Stomach (tissue), 4 donors: Measurements from ENCODE around the gene RNF128.

Experiments used
- EP300 ChIP-seq: sonication (generic); formaldehyde crosslinking; IDR thresholded peaks from one replicate; pipeline ENCODE4 v1.6.1; 2017; ENCODE audit warnings: antibody characterized with exemption
- POLR2AphosphoS5 ChIP-seq, 3 donors: sonication (generic); formaldehyde crosslinking; IDR thresholded peaks; one replicate each; pipeline ENCODE4 v1.6.1; 2016; ENCODE audit warnings: antibody characterized with exemption in 3 of 3
- TF ChIP-seq, protein P1 (sequence below), 7 experiments: fragments of 450-650 bp in 4 of 7; fragments of 200-600 bp in 3 of 7; sonication (generic) in 3 of 7; IDR thresholded peaks; one replicate each; pipeline ENCODE4 v1.5.1; 2016 to 2019; ENCODE audit warnings: antibody characterized with exemption in 7 of 7, control low read depth in 2 of 7, mild to moderate bottlenecking in 1 of 7

DNA sequence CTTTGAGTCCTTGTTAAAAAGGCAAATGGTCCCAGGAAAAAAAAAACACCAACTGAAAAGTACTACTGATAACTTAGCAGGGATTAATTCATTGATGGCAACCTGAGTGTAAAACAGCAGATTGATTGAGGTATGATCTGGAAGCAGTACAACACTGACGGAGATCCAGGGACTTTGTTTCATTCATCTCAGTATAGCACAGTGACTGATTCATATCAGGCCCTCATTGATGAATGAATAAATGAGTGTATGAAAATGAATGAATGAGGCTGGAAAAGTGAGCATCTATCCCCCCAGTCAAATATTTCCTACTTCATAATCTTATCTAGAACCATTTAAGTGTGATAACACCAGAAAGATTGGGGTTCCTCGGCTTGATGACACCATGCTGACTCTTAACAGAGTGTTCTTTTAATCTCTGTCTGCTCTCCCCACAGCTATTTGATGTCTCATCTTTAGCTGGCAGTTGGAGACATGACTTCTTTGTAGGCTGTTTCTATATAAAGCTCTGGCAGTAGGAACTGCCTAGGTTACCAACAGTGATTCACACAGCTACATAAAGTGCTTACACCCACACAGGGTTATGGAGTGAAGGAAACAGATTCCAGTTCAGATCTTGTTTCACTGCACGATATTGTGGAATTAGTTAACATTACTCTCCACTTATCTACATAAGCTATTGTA is 18.6 kb upstream of the RNF128 start:
- TF ChIP-seq, protein P1, sequence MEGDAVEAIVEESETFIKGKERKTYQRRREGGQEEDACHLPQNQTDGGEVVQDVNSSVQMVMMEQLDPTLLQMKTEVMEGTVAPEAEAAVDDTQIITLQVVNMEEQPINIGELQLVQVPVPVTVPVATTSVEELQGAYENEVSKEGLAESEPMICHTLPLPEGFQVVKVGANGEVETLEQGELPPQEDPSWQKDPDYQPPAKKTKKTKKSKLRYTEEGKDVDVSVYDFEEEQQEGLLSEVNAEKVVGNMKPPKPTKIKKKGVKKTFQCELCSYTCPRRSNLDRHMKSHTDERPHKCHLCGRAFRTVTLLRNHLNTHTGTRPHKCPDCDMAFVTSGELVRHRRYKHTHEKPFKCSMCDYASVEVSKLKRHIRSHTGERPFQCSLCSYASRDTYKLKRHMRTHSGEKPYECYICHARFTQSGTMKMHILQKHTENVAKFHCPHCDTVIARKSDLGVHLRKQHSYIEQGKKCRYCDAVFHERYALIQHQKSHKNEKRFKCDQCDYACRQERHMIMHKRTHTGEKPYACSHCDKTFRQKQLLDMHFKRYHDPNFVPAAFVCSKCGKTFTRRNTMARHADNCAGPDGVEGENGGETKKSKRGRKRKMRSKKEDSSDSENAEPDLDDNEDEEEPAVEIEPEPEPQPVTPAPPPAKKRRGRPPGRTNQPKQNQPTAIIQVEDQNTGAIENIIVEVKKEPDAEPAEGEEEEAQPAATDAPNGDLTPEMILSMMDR (IDR thresholded peaks at IDR 0.05), result no peak
- no peak for TF ChIP-seq EP300
- TF ChIP-seq POLR2AphosphoS5 (IDR thresholded peaks at IDR 0.05), result no peak
